A549 (cell line): ENCODE data around the gene GPC1. TPM values are rescaled to one million over a fixed set of nuclear protein-coding genes. Genes with fewer than 3 reads are reported as not detected.

Experiments
- ATAC-seq, 2 experiments: fragments of 200-7000 bp in 1 of 2; fragments of >200 bp in 1 of 2; cut with Nextera tagmentation in 1 of 2; cut with Tn5 transposase in 1 of 2; 3 replicates each; pipeline versions ENCODE4 v1.8.0 to v1.9.1; 2018 to 2020; ENCODE audit warnings: mild to moderate bottlenecking in 1 of 2, moderate library complexity in 1 of 2
- CTCF ChIA-PET: fragments of 300-600 bp; sonication (Branson Sonifier 250); formaldehyde crosslinking; extraction: SDS; loops from one replicate; lab custom pipeline; 2021; ENCODE audit warnings: antibody characterized with exemption, inconsistent platforms; lab: Yijun Ruan, JAX
- POLR2A ChIA-PET: fragments of 350-600 bp; formaldehyde crosslinking; extraction: SDS; loops from one replicate; lab custom pipeline; 2021; ENCODE audit warnings: antibody characterized with exemption, inconsistent platforms; lab: Yijun Ruan, JAX
- DNase-seq, 2 experiments: peaks; one replicate each; pipeline versions ENCODE4 v3.0.0 to v3.0.0-alpha.2; 2011 to 2016; ENCODE audit warnings: low read depth in 1 of 2, low spot score in 1 of 2
- FAIRE-seq: peaks from 2 replicates; lab custom pipeline; 2011; peaks lifted over from hg19 to GRCh38; lab: Jason Lieb, UNC
- H3K27ac ChIP-seq, 2 experiments: fragments of >200 bp; sonication (Bioruptor Twin); formaldehyde crosslinking; 3 replicates each; pipeline ENCODE4 v1.5.1; 2016 to 2017
- H3K4me1 ChIP-seq: fragments of >200 bp; sonication (Bioruptor Twin); formaldehyde crosslinking; 3 replicates; pipeline ENCODE4 v1.6.1; 2016
- H3K4me2 ChIP-seq: fragments of >200 bp; sonication (Bioruptor Twin); formaldehyde crosslinking; 3 replicates; pipeline ENCODE4 v1.6.1; 2016
- H3K4me3 ChIP-seq: fragments of >200 bp; sonication (Bioruptor Twin); formaldehyde crosslinking; 3 replicates; pipeline ENCODE4 v1.5.1; 2016
- H3K9me3 ChIP-seq: fragments of >200 bp; sonication (Bioruptor Twin); formaldehyde crosslinking; 3 replicates; pipeline ENCODE4 v1.6.1; 2016
- BHLHE40 ChIP-seq: IDR thresholded peaks from 2 replicates; pipeline ENCODE4 v1.6.1; 2012; ENCODE audit warnings: low read depth, low read length, inconsistent platforms
- CBX2 ChIP-seq: fragments of 200-600 bp; sonication (generic); IDR thresholded peaks from 2 replicates; pipeline ENCODE4 v1.6.1; 2016; ENCODE audit warnings: low read depth, mild to moderate bottlenecking, borderline replicate concordance
- CEBPB ChIP-seq, 2 experiments: fragments of >200 bp in 1 of 2; sonication (Bioruptor Twin) in 1 of 2; formaldehyde crosslinking in 1 of 2; IDR thresholded peaks; 2 replicates each; pipeline ENCODE4 v1.6.1; 2012 to 2016
- CHD2 ChIP-seq: fragments of 150-350 bp; IDR thresholded peaks from 2 replicates; pipeline ENCODE4 v1.6.1; 2014; ENCODE audit warnings: low read length; ENCODE audit not compliant: partially characterized antibody
- EHF ChIP-seq: fragments of 250-450 bp; sonication (Bioruptor Pico); IDR thresholded peaks from 2 replicates; pipeline ENCODE4 v1.5.0; 2020; ENCODE audit warnings: mild to moderate bottlenecking
- ELK1 ChIP-seq: fragments of 150-350 bp; IDR thresholded peaks from 2 replicates; pipeline ENCODE4 v1.6.1; 2014; ENCODE audit warnings: low read depth, mild to moderate bottlenecking, low read length
- ESRRA ChIP-seq: fragments of 150-350 bp; IDR thresholded peaks from 2 replicates; pipeline ENCODE4 v1.6.1; 2014; ENCODE audit warnings: mild to moderate bottlenecking, low read length, borderline replicate concordance
- FOXS1 ChIP-seq: fragments of 250-450 bp; sonication (Bioruptor Pico); IDR thresholded peaks from 2 replicates; pipeline ENCODE4 v1.5.0; 2020; ENCODE audit warnings: mild to moderate bottlenecking, moderate library complexity
- HOXB13 ChIP-seq: fragments of 250-450 bp; sonication (Bioruptor Pico); IDR thresholded peaks from 2 replicates; pipeline ENCODE4 v1.5.0; 2020; ENCODE audit warnings: low read depth, mild to moderate bottlenecking, moderate library complexity
- KDM5A ChIP-seq: fragments of 200-600 bp; sonication (generic); IDR thresholded peaks from 2 replicates; pipeline ENCODE4 v1.6.1; 2016; ENCODE audit warnings: antibody characterized with exemption, mild to moderate bottlenecking
- MAX ChIP-seq: IDR thresholded peaks from 2 replicates; pipeline ENCODE4 v1.6.1; 2012
- MAZ ChIP-seq: fragments of 150-350 bp; IDR thresholded peaks from 2 replicates; pipeline ENCODE4 v1.6.1; 2014; ENCODE audit warnings: antibody characterized with exemption, low read depth, low read length, borderline replicate concordance
- PBX3 ChIP-seq: IDR thresholded peaks from 2 replicates; pipeline ENCODE4 v1.6.1; 2012
- PHF8 ChIP-seq: fragments of 200-600 bp; sonication (generic); IDR thresholded peaks from 2 replicates; pipeline ENCODE4 v1.6.1; 2016; ENCODE audit warnings: low read depth, mild to moderate bottlenecking, antibody characterized with exemption, moderate library complexity, borderline replicate concordance
- POLR2A ChIP-seq: IDR thresholded peaks from 2 replicates; pipeline ENCODE4 v1.6.1; 2012; ENCODE audit warnings: mild to moderate bottlenecking, low read length
- REST ChIP-seq: fragments of 200-600 bp; sonication (generic); IDR thresholded peaks from 2 replicates; pipeline ENCODE4 v1.6.1; 2016; ENCODE audit warnings: antibody characterized with exemption, mild to moderate bottlenecking, moderate library complexity
- SMC3 ChIP-seq: fragments of >200 bp; sonication (Bioruptor Twin); formaldehyde crosslinking; IDR thresholded peaks from 3 replicates; pipeline ENCODE4 v1.6.1; 2018; ENCODE audit warnings: inconsistent platforms
- TP53 ChIP-seq: fragments of 250-450 bp; sonication (Bioruptor Pico); IDR thresholded peaks from 2 replicates; pipeline ENCODE4 v1.5.0; 2021; ENCODE audit warnings: mild to moderate bottlenecking, moderate library complexity
- WGBS: methylation state at CpG from one replicate; pipeline ENCODE4 v1.1.6; 2017; ENCODE audit errors: missing lambda C conversion rate; 5-methylcytosine and 5-hydroxymethylcytosine counted together
- polyA plus RNA-seq, 4 experiments: library from polyadenylated mRNA; depleted of rRNA in 3 of 4; stranded (reverse); fragments of >200 nt; fragmentation: RNase III in 1 of 4; extraction: RNeasy Plus Mini Kit Qiagen cat#74134 plus additional on column Dnase treatment in 1 of 4; gene quantifications; 2 replicates in 3 of 4; 3 replicates in 1 of 4; pipeline ENCODE4 v1.2.3, GENCODE V29; 2011 to 2017
- TF ChIP-seq, protein P1 (sequence below): fragments of >200 bp; sonication (Bioruptor Twin); formaldehyde crosslinking; IDR thresholded peaks from 3 replicates; pipeline ENCODE4 v1.6.1; 2016

GPC1 gene
- polyA plus RNA-seq, 2 of the 4 experiments (the other 2 are of a cell fraction) = 19.8 to 97.7 TPM

GRCh38 chr2:240451791-240452461, 16.5 kb downstream of the GPC1 start:
- Histone ChIP-seq H3K4me1 (peaks cover 69% of the 10 kb centered on the region), H3K27ac (peak overlapping the region; percentile 66 to 92), H3K4me3 (peak overlapping the region; percentile 70), H3K4me2 (peak overlapping the region; percentile 92), H3K9me3 (no peaks in the 10 kb centered on the region)
- CTCF ChIA-PET = interaction anchor here (0.9 to 5.8 kb wide), 5 partner anchors 13 to 390 kb away, joined by 3 to 29 read pairs (median 4); partner anchors contain the start of gene GPC1
- ATAC-seq (peak; percentile 1 to 13; a peak in 2 of 6 replicates), FAIRE-seq (no peak), DNase-seq (no peak)
- 45% methylated on average over 9 of the region's 20 CpGs for WGBS
- TF ChIP-seq BHLHE40 = no peak
- TF ChIP-seq PHF8 = no peak
- TF ChIP-seq EHF = no peak
- TF ChIP-seq HOXB13 (CRISPR knock-in tag) = no peak
- TF ChIP-seq ELK1 = no peak
- no peak for TF ChIP-seq KDM5A
- no peak for TF ChIP-seq SMC3
- no peak for TF ChIP-seq MAX
- TF ChIP-seq ESRRA = no peak
- TF ChIP-seq FOXS1 (CRISPR knock-in tag) = no peak
- no peak for TF ChIP-seq MAZ
- TF ChIP-seq, protein P1, sequence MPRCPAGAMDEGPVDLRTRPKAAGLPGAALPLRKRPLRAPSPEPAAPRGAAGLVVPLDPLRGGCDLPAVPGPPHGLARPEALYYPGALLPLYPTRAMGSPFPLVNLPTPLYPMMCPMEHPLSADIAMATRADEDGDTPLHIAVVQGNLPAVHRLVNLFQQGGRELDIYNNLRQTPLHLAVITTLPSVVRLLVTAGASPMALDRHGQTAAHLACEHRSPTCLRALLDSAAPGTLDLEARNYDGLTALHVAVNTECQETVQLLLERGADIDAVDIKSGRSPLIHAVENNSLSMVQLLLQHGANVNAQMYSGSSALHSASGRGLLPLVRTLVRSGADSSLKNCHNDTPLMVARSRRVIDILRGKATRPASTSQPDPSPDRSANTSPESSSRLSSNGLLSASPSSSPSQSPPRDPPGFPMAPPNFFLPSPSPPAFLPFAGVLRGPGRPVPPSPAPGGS = no peak
- TF ChIP-seq REST = no peak
- POLR2A ChIA-PET = no interaction called here

GRCh38 chr2:240452462-240453256, 17.2 kb downstream of the GPC1 start:
- 0% methylated on average over 1 of the region's 103 CpGs for WGBS
- Histone ChIP-seq H3K27ac (peak overlapping the region; percentile 66 to 92), H3K9me3 (no peaks in the 10 kb centered on the region), H3K4me2 (peak overlapping the region; percentile 92), H3K4me1 (peaks cover 76% of the 10 kb centered on the region), H3K4me3 (peak overlapping the region; percentile 70)
- DNase-seq = peak; percentile 53 to 66
- FAIRE-seq = no peak
- peak; percentile 44 to 69 for ATAC-seq
- ChIA-PET CTCF (no interaction called here), POLR2A (interaction anchor here (0.6 kb wide), 1 partner anchor 66 kb away, joined by 6 read pairs; no protein-coding TSS in a partner anchor)
- TF ChIP-seq CHD2 (no peak), PBX3 (no peak), HOXB13 (CRISPR knock-in tag) (no peak), CEBPB (IDR thresholded peaks at IDR 0.05) (no peak), REST (no peak), TP53 (CRISPR knock-in tag) (no peak), CBX2 (no peak), PHF8 (peak; percentile 63; the same call in 1 of the 2 replicates), POLR2A (peak; percentile 57)
